ENCODE data around the gene GSN. TPM values are rescaled to one million over a fixed set of nuclear protein-coding genes. Genes with fewer than 3 reads are reported as not detected.
A peak's percentile ranks its signal among the peaks of the same experiment; 100 is the strongest.

The GSN gene
- total and polyA plus RNA-seq, 2 of the 13 experiments (the other 11 are each of a cell fraction or from before 2014, with no cell fraction given): 294 to 307 TPM

- TF ChIP-seq ZBTB40 (IDR thresholded peaks at IDR 0.05) (no peak), ZBTB40 (CRISPR knock-in tag; IDR thresholded peaks at IDR 0.05) (peak; percentile 65; the same call in 1 of the 2 replicates), ZNF331 (CRISPR knock-in tag; IDR thresholded peaks at IDR 0.05) (no peak), KLF12 (CRISPR knock-in tag; IDR thresholded peaks at IDR 0.05; ENCODE audit: borderline replicate concordance) (peak; percentile 82; the same call in 1 of the 2 replicates), ADNP (CRISPR knock-in tag; IDR thresholded peaks at IDR 0.05) (no peak), MTF2 (CRISPR knock-in tag; IDR thresholded peaks at IDR 0.05; ENCODE audit: borderline replicate concordance) (0 out of 2 replicates have a peak, but pooled peaks have one; percentile 55), TFE3 (CRISPR knock-in tag; IDR thresholded peaks at IDR 0.05) (peak; percentile 62; the same call in 1 of the 2 replicates), ZNF629 (CRISPR knock-in tag; conservative IDR thresholded peaks at IDR 0.05) (no peak), ZNF850 (CRISPR knock-in tag; conservative IDR thresholded peaks at IDR 0.05) (no peak), ARNTL (CRISPR knock-in tag; IDR thresholded peaks at IDR 0.05) (no peak), HNRNPLL (IDR thresholded peaks at IDR 0.05; ENCODE audit: low read depth, low read length, poor library complexity, severe bottlenecking) (peak; percentile 17)
- TF ChIP-seq, protein P1, sequence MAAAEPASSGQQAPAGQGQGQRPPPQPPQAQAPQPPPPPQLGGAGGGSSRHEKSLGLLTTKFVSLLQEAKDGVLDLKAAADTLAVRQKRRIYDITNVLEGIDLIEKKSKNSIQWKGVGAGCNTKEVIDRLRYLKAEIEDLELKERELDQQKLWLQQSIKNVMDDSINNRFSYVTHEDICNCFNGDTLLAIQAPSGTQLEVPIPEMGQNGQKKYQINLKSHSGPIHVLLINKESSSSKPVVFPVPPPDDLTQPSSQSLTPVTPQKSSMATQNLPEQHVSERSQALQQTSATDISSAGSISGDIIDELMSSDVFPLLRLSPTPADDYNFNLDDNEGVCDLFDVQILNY (CRISPR knock-in tag; conservative IDR thresholded peaks at IDR 0.05): no peak
- TF ChIP-seq, protein P2, sequence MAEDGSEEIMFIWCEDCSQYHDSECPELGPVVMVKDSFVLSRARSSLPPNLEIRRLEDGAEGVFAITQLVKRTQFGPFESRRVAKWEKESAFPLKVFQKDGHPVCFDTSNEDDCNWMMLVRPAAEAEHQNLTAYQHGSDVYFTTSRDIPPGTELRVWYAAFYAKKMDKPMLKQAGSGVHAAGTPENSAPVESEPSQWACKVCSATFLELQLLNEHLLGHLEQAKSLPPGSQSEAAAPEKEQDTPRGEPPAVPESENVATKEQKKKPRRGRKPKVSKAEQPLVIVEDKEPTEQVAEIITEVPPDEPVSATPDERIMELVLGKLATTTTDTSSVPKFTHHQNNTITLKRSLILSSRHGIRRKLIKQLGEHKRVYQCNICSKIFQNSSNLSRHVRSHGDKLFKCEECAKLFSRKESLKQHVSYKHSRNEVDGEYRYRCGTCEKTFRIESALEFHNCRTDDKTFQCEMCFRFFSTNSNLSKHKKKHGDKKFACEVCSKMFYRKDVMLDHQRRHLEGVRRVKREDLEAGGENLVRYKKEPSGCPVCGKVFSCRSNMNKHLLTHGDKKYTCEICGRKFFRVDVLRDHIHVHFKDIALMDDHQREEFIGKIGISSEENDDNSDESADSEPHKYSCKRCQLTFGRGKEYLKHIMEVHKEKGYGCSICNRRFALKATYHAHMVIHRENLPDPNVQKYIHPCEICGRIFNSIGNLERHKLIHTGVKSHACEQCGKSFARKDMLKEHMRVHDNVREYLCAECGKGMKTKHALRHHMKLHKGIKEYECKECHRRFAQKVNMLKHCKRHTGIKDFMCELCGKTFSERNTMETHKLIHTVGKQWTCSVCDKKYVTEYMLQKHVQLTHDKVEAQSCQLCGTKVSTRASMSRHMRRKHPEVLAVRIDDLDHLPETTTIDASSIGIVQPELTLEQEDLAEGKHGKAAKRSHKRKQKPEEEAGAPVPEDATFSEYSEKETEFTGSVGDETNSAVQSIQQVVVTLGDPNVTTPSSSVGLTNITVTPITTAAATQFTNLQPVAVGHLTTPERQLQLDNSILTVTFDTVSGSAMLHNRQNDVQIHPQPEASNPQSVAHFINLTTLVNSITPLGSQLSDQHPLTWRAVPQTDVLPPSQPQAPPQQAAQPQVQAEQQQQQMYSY (CRISPR knock-in tag; IDR thresholded peaks at IDR 0.05): no peak
Measured at GRCh38 chr9:121369595-121370265, 101.8 kb downstream of the GSN start, which contains the start of gene STOM (continued).

All from HepG2 (cell line).